Stimulated activated CD4-positive, alpha-beta T cell treated with anti-CD3 and anti-CD28 coated beads, Interleukin-12 subunit alpha, Interleukin-12 subunit beta, amount 100 ng/mL, for 4 hours (primary cell): ENCODE measurements around the gene KNDC1.

Experiments used
- DNase-seq: peaks from one replicate; pipeline ENCODE4 v3.0.0-alpha.2; 2020

Gene KNDC1

GRCh38 chr10:133179128-133179520, 19.1 kb downstream of the KNDC1 start:
- no peak for DNase-seq

GRCh38 chr10:133179651-133180050, 19.6 kb downstream of the KNDC1 start:
- DNase-seq: no peak

GRCh38 chr10:133180192-133180964, 20.4 kb downstream of the KNDC1 start:
- DNase-seq: no peak

GRCh38 chr10:133180965-133181639, 21.1 kb downstream of the KNDC1 start:
- no peak for DNase-seq

- no peak for DNase-seq
These were observed 22.2 kb downstream of the KNDC1 start for GRCh38 chr10:133182190-133182589.

GRCh38 chr10:133182791-133183645, 23.0 kb downstream of the KNDC1 start:
- no peak for DNase-seq

- DNase-seq: no peak
These were observed 23.8 kb downstream of the KNDC1 start for GRCh38 chr10:133183646-133184378.

- DNase-seq: no peak
These were observed 24.7 kb downstream of the KNDC1 start for GRCh38 chr10:133184591-133185244.

GRCh38 chr10:133185421-133185820, 25.4 kb downstream of the KNDC1 start:
- DNase-seq: no peak

- no peak for DNase-seq
These were observed 25.9 kb downstream of the KNDC1 start for GRCh38 chr10:133185916-133186315.

- no peak for DNase-seq
These were observed 26.5 kb downstream of the KNDC1 start for GRCh38 chr10:133186416-133187090.

- no peak for DNase-seq
These were observed 27.3 kb downstream of the KNDC1 start for GRCh38 chr10:133187091-133187905.

GRCh38 chr10:133187906-133188681, 28.1 kb downstream of the KNDC1 start:
- DNase-seq: no peak

GRCh38 chr10:133189256-133189655, 29.2 kb downstream of the KNDC1 start:
- DNase-seq: no peak

- DNase-seq: no peak
These were observed 29.7 kb downstream of the KNDC1 start for GRCh38 chr10:133189726-133190125.

GRCh38 chr10:133190225-133190624, 30.2 kb downstream of the KNDC1 start:
- DNase-seq: no peak

- DNase-seq: no peak
These were observed 31.6 kb downstream of the KNDC1 start for GRCh38 chr10:133191651-133192050.

GRCh38 chr10:133194151-133194550, 34.1 kb downstream of the KNDC1 start:
- no peak for DNase-seq

- DNase-seq: no peak
These were observed 35.1 kb downstream of the KNDC1 start for GRCh38 chr10:133195096-133195495.

GRCh38 chr10:133195611-133196010, 35.6 kb downstream of the KNDC1 start:
- no peak for DNase-seq
